ENCODE results near the gene DNLZ. TPM values are rescaled to one million over a fixed set of nuclear protein-coding genes. Genes with fewer than 3 reads are reported as not detected.

Gene DNLZ
- total RNA-seq, 1 donor from 2014 or later, result 15.5 TPM

- intact Hi-C loops (cut with DNase I), result no loop called here
- ATAC-seq (no peak), DNase-seq (no peak)
- Histone ChIP-seq H3K36me3 (no peaks in the 10 kb centered on the region), H3K4me3 (peak overlapping the region; percentile 71), H3K9me3 (no peaks in the 10 kb centered on the region), H3K27ac (no peak overlapping the region), H3K27me3 (no peaks in the 10 kb centered on the region), H3K4me1 (peaks cover 12% of the 10 kb centered on the region)
- TF ChIP-seq, protein P1, sequence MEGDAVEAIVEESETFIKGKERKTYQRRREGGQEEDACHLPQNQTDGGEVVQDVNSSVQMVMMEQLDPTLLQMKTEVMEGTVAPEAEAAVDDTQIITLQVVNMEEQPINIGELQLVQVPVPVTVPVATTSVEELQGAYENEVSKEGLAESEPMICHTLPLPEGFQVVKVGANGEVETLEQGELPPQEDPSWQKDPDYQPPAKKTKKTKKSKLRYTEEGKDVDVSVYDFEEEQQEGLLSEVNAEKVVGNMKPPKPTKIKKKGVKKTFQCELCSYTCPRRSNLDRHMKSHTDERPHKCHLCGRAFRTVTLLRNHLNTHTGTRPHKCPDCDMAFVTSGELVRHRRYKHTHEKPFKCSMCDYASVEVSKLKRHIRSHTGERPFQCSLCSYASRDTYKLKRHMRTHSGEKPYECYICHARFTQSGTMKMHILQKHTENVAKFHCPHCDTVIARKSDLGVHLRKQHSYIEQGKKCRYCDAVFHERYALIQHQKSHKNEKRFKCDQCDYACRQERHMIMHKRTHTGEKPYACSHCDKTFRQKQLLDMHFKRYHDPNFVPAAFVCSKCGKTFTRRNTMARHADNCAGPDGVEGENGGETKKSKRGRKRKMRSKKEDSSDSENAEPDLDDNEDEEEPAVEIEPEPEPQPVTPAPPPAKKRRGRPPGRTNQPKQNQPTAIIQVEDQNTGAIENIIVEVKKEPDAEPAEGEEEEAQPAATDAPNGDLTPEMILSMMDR (IDR thresholded peaks at IDR 0.05), result no peak
Observed at GRCh38 chr9:136363949-136364748, 605 bp upstream of the DNLZ start.

GRCh38 chr9:136362450-136362784 lies 1.1 kb downstream of the DNLZ start:
- Histone ChIP-seq H3K9me3 (no peaks in the 10 kb centered on the region), H3K36me3 (no peaks in the 10 kb centered on the region), H3K27me3 (no peaks in the 10 kb centered on the region), H3K4me3 (no peak overlapping the region), H3K27ac (peak overlapping the region; percentile 30), H3K4me1 (peaks cover 12% of the 10 kb centered on the region)
- ATAC-seq (no peak), DNase-seq (no peak)
- intact Hi-C loops (cut with DNase I), result no loop called here
- TF ChIP-seq, protein P1 (IDR thresholded peaks at IDR 0.05), result no peak

DNA sequence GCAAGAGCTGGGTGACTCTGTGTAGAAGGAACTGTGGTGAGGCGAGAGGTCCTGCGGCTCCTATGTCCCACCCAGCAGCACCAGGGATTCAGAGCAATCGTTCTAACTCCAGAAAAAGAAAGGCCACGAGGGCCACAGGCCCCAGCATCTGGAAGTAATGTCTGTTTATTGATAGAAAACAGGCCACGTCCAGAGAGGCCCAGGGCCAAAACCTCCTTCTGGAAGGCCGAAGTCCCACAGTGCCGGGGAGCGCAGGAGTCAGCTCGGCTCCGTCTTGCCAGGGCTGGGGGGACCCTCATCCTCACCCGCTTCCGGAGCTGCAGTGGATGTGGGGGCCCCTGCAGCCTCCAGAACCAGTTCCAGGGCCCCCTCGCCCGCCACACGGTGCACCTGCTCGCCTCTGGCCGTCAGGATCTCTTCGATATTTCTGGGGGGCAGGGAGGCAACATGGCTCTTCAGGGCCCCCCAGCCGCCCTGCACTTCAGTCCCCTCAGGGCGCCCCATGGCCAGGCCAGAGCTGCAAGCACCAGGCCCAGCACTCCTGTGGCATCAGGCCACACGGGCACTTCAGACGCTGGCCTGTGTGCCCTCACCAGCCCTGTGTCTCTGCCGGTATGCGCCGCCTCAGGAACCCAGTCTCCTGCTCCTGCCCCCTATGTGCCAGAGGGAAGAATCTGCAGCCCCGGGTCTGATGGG lies 1.6 kb downstream of the DNLZ start:
- Histone ChIP-seq H3K4me3 (no peak overlapping the region), H3K4me1 (peaks cover 12% of the 10 kb centered on the region), H3K27ac (no peak overlapping the region), H3K36me3 (no peaks in the 10 kb centered on the region), H3K9me3 (no peaks in the 10 kb centered on the region), H3K27me3 (no peaks in the 10 kb centered on the region)
- TF ChIP-seq, protein P1 (IDR thresholded peaks at IDR 0.05), result no peak
- no peak for DNase-seq
- intact Hi-C loops (cut with DNase I), result no loop called here
- no peak for ATAC-seq

DNA sequence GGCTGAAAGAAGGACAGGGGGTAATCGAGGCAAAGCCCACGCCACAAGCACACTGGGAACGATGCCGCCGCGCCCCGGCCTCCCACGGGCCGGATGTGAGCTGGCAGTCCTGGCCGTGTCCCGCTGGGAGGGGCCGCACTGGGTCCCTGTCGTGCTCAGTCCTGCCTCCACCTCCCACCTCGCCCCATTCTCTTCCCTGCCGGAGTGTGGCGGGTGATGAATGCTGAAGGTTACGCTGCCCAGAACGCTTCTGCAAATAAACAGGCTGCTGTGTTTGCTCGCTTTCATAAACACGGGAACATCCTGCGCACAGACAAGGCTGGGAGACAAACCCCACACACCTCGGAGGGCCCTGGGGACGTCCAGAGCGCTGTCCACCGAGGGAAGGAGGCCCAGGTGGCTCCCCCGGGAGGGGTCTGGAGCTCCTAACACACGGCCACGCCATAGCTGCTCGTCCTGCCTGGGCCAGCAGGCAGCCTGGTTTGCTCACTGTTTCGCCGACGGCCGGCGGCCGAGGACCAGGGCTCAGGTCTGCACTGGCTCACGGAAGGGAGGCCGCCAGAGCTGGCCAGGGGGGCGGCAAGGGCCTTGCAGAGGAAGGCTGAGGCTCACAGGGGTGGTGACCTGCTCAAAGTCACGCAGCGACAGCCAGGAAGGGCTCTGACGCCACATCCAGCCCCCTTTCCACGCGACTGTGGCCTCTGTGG lies 2.3 kb downstream of the DNLZ start:
- H3K27me3 ChIP-seq, result no peaks in the 10 kb centered on the region
- ATAC-seq (no peak), DNase-seq (no peak)
- H3K27ac ChIP-seq, result peak overlapping the region; percentile 30
- H3K4me3 ChIP-seq, result no peak overlapping the region
- intact Hi-C loops (cut with DNase I), result no loop called here
- H3K36me3 ChIP-seq, result peaks cover 4% of the 10 kb centered on the region
- TF ChIP-seq, protein P1 (IDR thresholded peaks at IDR 0.05), result no peak
- H3K4me1 ChIP-seq, result peaks cover 12% of the 10 kb centered on the region
- H3K9me3 ChIP-seq, result no peaks in the 10 kb centered on the region

DNA sequence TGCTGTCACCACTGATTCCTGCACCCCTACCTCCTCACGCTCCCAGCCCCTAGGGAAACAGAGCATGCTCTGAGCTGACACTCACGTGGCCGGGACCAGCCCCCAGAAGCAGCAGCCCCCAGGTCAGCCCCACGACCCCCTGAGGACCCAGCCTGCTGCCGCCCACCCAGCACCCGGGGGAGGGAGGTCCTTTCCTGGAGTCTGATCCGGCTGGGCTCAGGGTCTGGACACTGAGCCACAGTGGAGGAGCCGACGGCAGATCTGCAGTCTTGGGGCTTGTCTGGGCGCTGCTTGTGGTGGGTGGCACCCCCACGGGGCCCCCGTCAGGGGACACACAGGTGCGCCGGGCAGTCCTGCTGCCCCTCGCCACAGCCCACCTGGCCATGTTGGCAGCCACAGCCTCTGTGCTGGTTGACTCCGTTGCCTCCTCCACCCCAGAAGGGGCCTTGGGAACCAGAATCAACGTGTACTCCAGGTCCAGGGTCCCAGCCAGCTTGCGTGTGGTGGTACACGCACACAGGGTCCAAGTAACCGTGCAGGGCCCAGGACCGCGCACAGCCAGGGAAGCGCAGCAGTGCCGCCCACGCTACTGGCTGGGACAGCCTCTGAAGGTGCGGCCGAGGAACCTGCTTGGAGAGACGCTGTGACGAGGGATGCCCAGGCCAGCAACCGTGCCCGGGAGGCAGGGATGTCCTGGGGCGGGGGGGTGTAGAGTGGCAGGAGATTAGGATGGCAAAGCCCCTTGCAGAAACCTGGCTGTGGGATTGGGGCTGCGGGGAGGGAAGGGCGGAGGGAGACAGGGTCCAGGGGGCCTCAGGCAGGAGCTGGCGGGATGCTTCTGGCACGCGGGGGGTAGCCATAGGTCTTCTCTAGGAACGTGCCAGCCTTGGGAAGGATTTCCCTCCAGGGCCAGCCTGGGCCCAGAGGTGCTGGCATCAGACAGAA lies 3.5 kb downstream of the DNLZ start:
- no peaks in the 10 kb centered on the region for H3K9me3 ChIP-seq
- DNase-seq (no peak), ATAC-seq (no peak)
- H3K4me1 ChIP-seq, result peaks cover 12% of the 10 kb centered on the region
- peaks cover 4% of the 10 kb centered on the region for H3K36me3 ChIP-seq
- H3K27me3 ChIP-seq, result no peaks in the 10 kb centered on the region
- H3K27ac ChIP-seq, result no peak overlapping the region
- no peak overlapping the region for H3K4me3 ChIP-seq
- TF ChIP-seq, protein P1 (IDR thresholded peaks at IDR 0.05), result no peak
- intact Hi-C loops (cut with DNase I), result no loop called here
